SK-N-MC (cell line): ENCODE measurements around the gene TNIK.

Experiments used
- DNase-seq: peaks from one replicate; pipeline ENCODE4 v3.0.0-alpha.2; 2011; ENCODE audit warnings: low read depth, low spot score
- H3K27ac ChIP-seq: fragments of 200-600 bp; sonication (generic); 2 replicates; pipeline ENCODE4 v1.5.1; 2016; ENCODE audit warnings: mixed run types
- H3K36me3 ChIP-seq: fragments of 200-600 bp; sonication (generic); 2 replicates; pipeline ENCODE4 v1.6.1; 2017; ENCODE audit warnings: antibody characterized with exemption, low read length, mixed read lengths; ENCODE audit not compliant: insufficient read depth
- H3K4me3 ChIP-seq: fragments of 200-600 bp; sonication (generic); 2 replicates; pipeline ENCODE4 v1.5.1; 2016
- H3K9ac ChIP-seq: fragments of 200-600 bp; sonication (generic); 2 replicates; pipeline ENCODE4 v1.8.0; 2017; ENCODE audit warnings: mixed run types, mixed read lengths; ENCODE audit not compliant: insufficient read length
- H3K9me3 ChIP-seq: fragments of 200-600 bp; sonication (generic); 2 replicates; pipeline ENCODE4 v1.6.1; 2017; ENCODE audit warnings: low read depth, mild to moderate bottlenecking, antibody characterized with exemption, low read length, moderate library complexity, mixed read lengths
- EZH2 ChIP-seq: fragments of 200-600 bp; sonication (generic); IDR thresholded peaks from one replicate; pipeline ENCODE4 v1.6.1; 2017; ENCODE audit warnings: antibody characterized with exemption
- FOXP2 ChIP-seq: optimal IDR thresholded peaks from 2 replicates; pipeline ENCODE3; 2011; ENCODE audit warnings: mild to moderate bottlenecking, moderate library complexity; ENCODE audit not compliant: insufficient read depth; ENCODE audit errors: extremely low read length, control extremely low read depth
- POLR2AphosphoS5 ChIP-seq: IDR thresholded peaks from 2 replicates; pipeline ENCODE4 v1.6.1; 2012; ENCODE audit warnings: mild to moderate bottlenecking, low read depth, low read length, borderline replicate concordance

The TNIK gene

DNA sequence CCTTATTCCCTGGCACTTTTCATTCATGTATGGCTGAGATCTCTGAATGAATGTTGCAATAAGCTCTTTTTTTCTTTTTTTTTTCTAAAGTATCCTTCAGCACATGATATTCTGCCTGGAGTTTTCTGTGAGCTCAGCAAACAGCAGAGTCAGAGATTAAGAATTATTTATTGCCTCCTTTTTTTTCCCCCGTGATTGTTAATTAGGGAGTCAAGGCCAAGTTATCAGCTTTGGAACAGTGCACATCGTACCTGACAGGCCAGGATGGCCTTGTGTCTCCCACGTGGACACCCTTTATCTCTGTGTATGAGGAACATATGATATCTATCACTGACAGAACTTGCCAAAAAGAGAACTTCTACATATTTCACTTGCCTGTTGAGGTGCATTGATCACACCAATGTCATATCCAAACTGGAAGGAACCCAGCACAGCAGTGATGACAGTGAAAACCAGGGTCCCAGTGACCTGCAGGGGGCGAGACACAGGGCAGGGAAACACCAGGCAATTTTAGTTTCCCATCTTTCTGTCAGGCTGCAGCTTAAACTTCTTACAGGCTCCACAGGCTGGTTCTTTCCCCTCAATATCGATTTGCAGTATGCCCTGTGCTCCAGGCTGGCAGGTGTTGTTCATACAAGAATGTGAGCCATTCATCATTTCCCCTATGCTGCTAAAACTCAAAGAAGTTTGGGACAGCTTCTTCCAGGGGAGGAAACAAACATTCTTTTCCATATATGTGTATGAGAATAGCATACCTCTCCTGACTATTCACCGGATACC lies 441.9 kb downstream of the TNIK start:
- Histone ChIP-seq H3K27ac (no peak overlapping the region), H3K36me3 (no peaks in the 10 kb centered on the region), H3K9ac (no peak overlapping the region), H3K9me3 (no peaks in the 10 kb centered on the region), H3K4me3 (no peak overlapping the region)
- TF ChIP-seq FOXP2 (no peak), POLR2AphosphoS5 (no peak), EZH2 (no peak)
- no peak for DNase-seq

- Histone ChIP-seq H3K4me3 (no peak overlapping the region), H3K27ac (no peak overlapping the region), H3K9me3 (no peaks in the 10 kb centered on the region), H3K36me3 (no peaks in the 10 kb centered on the region), H3K9ac (no peak overlapping the region)
- no peak for DNase-seq
- no peak for TF ChIP-seq POLR2AphosphoS5
- no peak for TF ChIP-seq FOXP2
- TF ChIP-seq EZH2, result no peak
These were observed 446.1 kb downstream of the TNIK start for GRCh38 chr3:171013822-171014748.

GRCh38 chr3:171011873-171012336 lies 448.3 kb downstream of the TNIK start:
- H3K9ac ChIP-seq, result no peak overlapping the region
- H3K36me3 ChIP-seq, result no peaks in the 10 kb centered on the region
- no peak overlapping the region for H3K4me3 ChIP-seq
- no peak for DNase-seq
- H3K9me3 ChIP-seq, result no peaks in the 10 kb centered on the region
- no peak for TF ChIP-seq POLR2AphosphoS5
- TF ChIP-seq EZH2, result no peak
- no peak for TF ChIP-seq FOXP2
- no peak overlapping the region for H3K27ac ChIP-seq
